H9 (cell line): ENCODE measurements around the gene HLA-F. TPM values are rescaled to one million over a fixed set of nuclear protein-coding genes. Genes with fewer than 3 reads are reported as not detected.

Experiments used
- DNase-seq: peaks from one replicate; pipeline ENCODE4 v3.0.0-alpha.2; 2017
- H2AFZ ChIP-seq: one replicate; pipeline ENCODE4 v1.6.1; 2013; ENCODE audit warnings: mild to moderate bottlenecking, low read length, control low read depth, moderate library complexity
- H2AK5ac ChIP-seq: 2 replicates; pipeline ENCODE4 v1.6.1; 2013; ENCODE audit warnings: low read length, control low read depth, mixed read lengths; ENCODE audit not compliant: insufficient read length
- H2BK120ac ChIP-seq: one replicate; pipeline ENCODE4 v1.6.1; 2013; ENCODE audit warnings: low read depth, mild to moderate bottlenecking, low read length, control low read depth, inconsistent platforms; ENCODE audit not compliant: poor library complexity, severe bottlenecking
- H2BK12ac ChIP-seq: 2 replicates; pipeline ENCODE4 v1.6.1; 2013; ENCODE audit warnings: low read length, control low read depth, mixed read lengths, low read depth; ENCODE audit not compliant: insufficient read length
- H2BK15ac ChIP-seq: 2 replicates; pipeline ENCODE4 v1.6.1; 2013; ENCODE audit warnings: low read depth, low read length, control low read depth
- H2BK20ac ChIP-seq: one replicate; pipeline ENCODE4 v1.6.1; 2013; ENCODE audit warnings: low read depth, mild to moderate bottlenecking, low read length, control low read depth, inconsistent platforms; ENCODE audit not compliant: poor library complexity, severe bottlenecking
- H2BK5ac ChIP-seq: 2 replicates; pipeline ENCODE4 v1.6.1; 2013; ENCODE audit warnings: low read length, control low read depth, mixed read lengths; ENCODE audit not compliant: insufficient read length
- H3K14ac ChIP-seq: 2 replicates; pipeline ENCODE4 v1.6.1; 2013; ENCODE audit warnings: low read length, control low read depth; ENCODE audit not compliant: insufficient read depth
- H3K18ac ChIP-seq: 2 replicates; pipeline ENCODE4 v1.6.1; 2013; ENCODE audit warnings: low read depth, mild to moderate bottlenecking, mixed read lengths, low read length, control low read depth; ENCODE audit not compliant: insufficient read length
- H3K23ac ChIP-seq: 2 replicates; pipeline ENCODE4 v1.6.1; 2013; ENCODE audit warnings: low read length, control low read depth, mixed read lengths, low read depth; ENCODE audit not compliant: insufficient read length
- H3K23me2 ChIP-seq: 2 replicates; pipeline ENCODE4 v1.6.1; 2013; ENCODE audit warnings: low read depth, mild to moderate bottlenecking, mixed read lengths, low read length, control low read depth; ENCODE audit not compliant: insufficient read length, poor library complexity, severe bottlenecking
- H3K27ac ChIP-seq: 2 replicates; pipeline ENCODE4 v1.5.1; 2013; ENCODE audit warnings: low read length, control low read depth, mixed read lengths, low read depth; ENCODE audit not compliant: insufficient read length
- H3K27me3 ChIP-seq: 2 replicates; pipeline ENCODE4 v1.6.1; 2013; ENCODE audit warnings: low read length, control low read depth, inconsistent platforms; ENCODE audit not compliant: insufficient read depth
- H3K4ac ChIP-seq: 2 replicates; pipeline ENCODE4 v1.6.1; 2013; ENCODE audit warnings: low read depth, mild to moderate bottlenecking, control low read depth, inconsistent platforms, low read length, moderate library complexity
- H3K4me1 ChIP-seq: 2 replicates; pipeline ENCODE4 v1.6.1; 2013; ENCODE audit warnings: low read length, control low read depth, inconsistent platforms; ENCODE audit not compliant: insufficient read depth
- H3K4me2 ChIP-seq: 2 replicates; pipeline ENCODE4 v1.6.1; 2013; ENCODE audit warnings: low read length, control low read depth, mixed read lengths; ENCODE audit not compliant: insufficient read length, insufficient read depth
- H3K56ac ChIP-seq: 2 replicates; pipeline ENCODE4 v1.6.1; 2013; ENCODE audit warnings: low read depth, mild to moderate bottlenecking, mixed read lengths, low read length, control low read depth; ENCODE audit not compliant: insufficient read length
- H3K79me1 ChIP-seq: 2 replicates; pipeline ENCODE4 v1.6.1; 2013; ENCODE audit warnings: low read depth, mild to moderate bottlenecking, moderate library complexity, low read length, control low read depth, inconsistent platforms; ENCODE audit not compliant: insufficient read depth, poor library complexity, severe bottlenecking
- H3K79me2 ChIP-seq: 2 replicates; pipeline ENCODE4 v1.6.1; 2013; ENCODE audit warnings: low read length, control low read depth, inconsistent platforms; ENCODE audit not compliant: insufficient read depth
- H3K9ac ChIP-seq: 2 replicates; pipeline ENCODE4 v1.6.1; 2013; ENCODE audit warnings: low read length, control low read depth, mixed read lengths; ENCODE audit not compliant: insufficient read length; ENCODE audit errors: extremely low read depth
- H3K9me3 ChIP-seq: one replicate; pipeline ENCODE4 v1.6.1; 2013; ENCODE audit warnings: low read depth, low read length, inconsistent platforms; ENCODE audit not compliant: control insufficient read depth
- H3T11ph ChIP-seq: one replicate; pipeline ENCODE4 v1.6.1; 2013; ENCODE audit warnings: mild to moderate bottlenecking, low read length, control low read depth, inconsistent platforms
- H4K20me1 ChIP-seq: one replicate; pipeline ENCODE4 v1.6.1; 2013; ENCODE audit not compliant: control insufficient read depth, insufficient read length, insufficient read depth
- H4K5ac ChIP-seq: 2 replicates; pipeline ENCODE4 v1.6.1; 2013; ENCODE audit warnings: low read depth, mild to moderate bottlenecking, mixed read lengths, low read length, control low read depth; ENCODE audit not compliant: insufficient read length
- H4K8ac ChIP-seq: replicated peaks from 2 replicates; pipeline ENCODE4 v1.6.1; 2013; ENCODE audit warnings: low read length, control low read depth, mixed read lengths, low read depth; ENCODE audit not compliant: insufficient read length
- H4K91ac ChIP-seq: 2 replicates; pipeline ENCODE4 v1.6.1; 2013; ENCODE audit warnings: low read depth, mild to moderate bottlenecking, moderate library complexity, mixed read lengths, low read length, control low read depth; ENCODE audit not compliant: insufficient read length
- H3K27ac Mint-ChIP-seq, 3 experiments: 2 replicates in 2 of 3; 3 replicates in 1 of 3; pipeline ENCODE4 v1.8.0; 2020 to 2021; ENCODE audit warnings: mixed read lengths in 3 of 3, mild to moderate bottlenecking in 1 of 3, moderate library complexity in 1 of 3
- H3K27me3 Mint-ChIP-seq: 2 replicates; pipeline ENCODE4 v1.8.0; 2021; ENCODE audit warnings: low read depth, mild to moderate bottlenecking, moderate library complexity, mixed read lengths
- H3K36me3 Mint-ChIP-seq, 3 experiments: 2 replicates in 2 of 3; 3 replicates in 1 of 3; pipeline ENCODE4 v1.8.0; 2020 to 2021; ENCODE audit warnings: low read depth in 3 of 3, mixed read lengths in 3 of 3; ENCODE audit not compliant: insufficient read depth in 1 of 3
- H3K4me1 Mint-ChIP-seq, 2 experiments: 2 replicates each; pipeline ENCODE4 v1.8.0; 2020; ENCODE audit warnings: mixed read lengths in 2 of 2
- H3K4me3 Mint-ChIP-seq, 2 experiments: 2 replicates in 1 of 2; 3 replicates in 1 of 2; pipeline ENCODE4 v1.8.0; 2020 to 2021; ENCODE audit warnings: mild to moderate bottlenecking in 2 of 2, mixed read lengths in 2 of 2, moderate library complexity in 1 of 2
- H3K9me3 Mint-ChIP-seq, 2 experiments: 2 replicates in 1 of 2; 3 replicates in 1 of 2; pipeline ENCODE4 v1.8.0; 2020; ENCODE audit warnings: mild to moderate bottlenecking in 2 of 2, mixed read lengths in 2 of 2, moderate library complexity in 1 of 2
- WGBS: extraction: QIAGEN DNeasy Blood & Tissue Kit; methylation state at CpG from one replicate; pipeline ENCODE4 v1.1.7; 2013; ENCODE audit warnings: missing lambda C conversion rate, low lambda C conversion rate, mixed read lengths; ENCODE audit not compliant: insufficient read length; ENCODE audit errors: extremely low coverage; 5-methylcytosine and 5-hydroxymethylcytosine counted together
- total RNA-seq: library from RNA; stranded (reverse); gene quantifications from 2 replicates; pipeline ENCODE4 v1.2.1, GENCODE V29; 2021
- TF ChIP-seq, protein P1 (sequence below): fragments of 200-600 bp; sonication (generic); conservative IDR thresholded peaks from 3 replicates; pipeline ENCODE4 v1.8.0; 2021; ENCODE audit warnings: antibody characterized with exemption, mild to moderate bottlenecking

Gene HLA-F
- total RNA-seq, 1 experiment from 2014 or later, result 7.4 TPM

DNA sequence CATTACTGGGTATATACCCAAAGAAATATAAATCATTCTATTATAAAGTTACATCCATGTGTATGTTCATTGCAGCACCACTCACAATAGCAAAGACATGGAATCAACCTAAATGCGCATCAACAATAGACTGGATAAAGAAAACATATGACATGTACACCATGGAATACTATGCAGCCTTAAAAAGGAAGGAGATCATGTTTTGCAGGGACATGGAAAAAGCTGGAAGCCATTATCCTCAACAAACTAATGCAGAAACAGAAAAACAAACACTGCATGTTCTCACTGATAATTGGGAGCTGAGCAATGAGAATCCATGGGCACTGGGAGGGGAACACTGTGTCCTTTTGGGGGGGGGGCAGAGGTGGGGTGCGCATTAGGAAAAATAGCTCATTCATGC is 53.5 kb downstream of the HLA-F start:
- Histone ChIP-seq H3K9ac (no peak overlapping the region), H4K5ac (no peak overlapping the region), H3K23me2 (no peaks in the 10 kb centered on the region), H3K23ac (no peak overlapping the region), H4K91ac (no peak overlapping the region), H2BK15ac (no peak overlapping the region), H4K20me1 (no peaks in the 10 kb centered on the region), H3K56ac (no peak overlapping the region), H3K9me3 (no peaks in the 10 kb centered on the region), H2BK12ac (no peak overlapping the region), H3K14ac (no peak overlapping the region), H2BK5ac (no peak overlapping the region), H3K79me1 (no peaks in the 10 kb centered on the region), H3K18ac (no peak overlapping the region), H4K8ac (no peak overlapping the region), H3K4ac (no peak overlapping the region), H3K27ac (no peak overlapping the region), H3K4me1 (peaks cover 7% of the 10 kb centered on the region; the same call in 1 of the 2 replicates), H3K4me2 (no peak overlapping the region), H3T11ph (no peak overlapping the region), H2AK5ac (no peak overlapping the region), H2BK20ac (no peak overlapping the region), H2AFZ (no peak overlapping the region), H2BK120ac (no peak overlapping the region), H3K27me3 (no peaks in the 10 kb centered on the region), H3K79me2 (no peaks in the 10 kb centered on the region)
- TF ChIP-seq, protein P1, sequence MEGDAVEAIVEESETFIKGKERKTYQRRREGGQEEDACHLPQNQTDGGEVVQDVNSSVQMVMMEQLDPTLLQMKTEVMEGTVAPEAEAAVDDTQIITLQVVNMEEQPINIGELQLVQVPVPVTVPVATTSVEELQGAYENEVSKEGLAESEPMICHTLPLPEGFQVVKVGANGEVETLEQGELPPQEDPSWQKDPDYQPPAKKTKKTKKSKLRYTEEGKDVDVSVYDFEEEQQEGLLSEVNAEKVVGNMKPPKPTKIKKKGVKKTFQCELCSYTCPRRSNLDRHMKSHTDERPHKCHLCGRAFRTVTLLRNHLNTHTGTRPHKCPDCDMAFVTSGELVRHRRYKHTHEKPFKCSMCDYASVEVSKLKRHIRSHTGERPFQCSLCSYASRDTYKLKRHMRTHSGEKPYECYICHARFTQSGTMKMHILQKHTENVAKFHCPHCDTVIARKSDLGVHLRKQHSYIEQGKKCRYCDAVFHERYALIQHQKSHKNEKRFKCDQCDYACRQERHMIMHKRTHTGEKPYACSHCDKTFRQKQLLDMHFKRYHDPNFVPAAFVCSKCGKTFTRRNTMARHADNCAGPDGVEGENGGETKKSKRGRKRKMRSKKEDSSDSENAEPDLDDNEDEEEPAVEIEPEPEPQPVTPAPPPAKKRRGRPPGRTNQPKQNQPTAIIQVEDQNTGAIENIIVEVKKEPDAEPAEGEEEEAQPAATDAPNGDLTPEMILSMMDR, result no peak
- no peak overlapping the region for H3K4me3 Mint-ChIP-seq
- DNase-seq, result no peak
- H3K4me1 Mint-ChIP-seq, result peaks cover 28 to 32% of the 10 kb centered on the region in 2 experiments
- no CpG with 5 or more reads among the region's 2 CpGs for WGBS
- H3K9me3 Mint-ChIP-seq, result peaks cover 14 to 22% of the 10 kb centered on the region in 2 experiments
- H3K27ac Mint-ChIP-seq, result no peak overlapping the region
- peaks cover 6% of the 10 kb centered on the region for H3K27me3 Mint-ChIP-seq
- peaks cover 11 to 14% (median 12%) of the 10 kb centered on the region in 3 experiments; a peak in 5 of 7 replicates for H3K36me3 Mint-ChIP-seq

Other genes starting within 250 kb of the HLA-F start
- not detected in 2 replicates for gene MAS1L, start 235.5 kb upstream of the HLA-F start, total RNA-seq
- gene UBD, start 163.7 kb upstream of the HLA-F start, total RNA-seq, result not detected in 2 replicates
- gene OR2H2, start 138.3 kb upstream of the HLA-F start, total RNA-seq, result not detected in 2 replicates
- gene GABBR1, start 90.3 kb upstream of the HLA-F start, total RNA-seq, result 132 and 146 TPM in 2 replicates
- gene MOG, start 66.3 kb upstream of the HLA-F start, total RNA-seq, result 0.55 and 0.83 TPM in 2 replicates
- 1.4 and 1.7 TPM in 2 replicates for gene ZFP57, start 42.3 kb upstream of the HLA-F start, total RNA-seq
- gene HLA-G, start 104.4 kb downstream of the HLA-F start, total RNA-seq, result 2.7 and 2.9 TPM in 2 replicates
- gene HLA-A, start 219.1 kb downstream of the HLA-F start, total RNA-seq, result 248 and 252 TPM in 2 replicates